B cell (primary cell): ENCODE results near the gene RANBP10. TPM values are rescaled to one million over a fixed set of nuclear protein-coding genes. Genes with fewer than 3 reads are reported as not detected.

Experiments used
- ATAC-seq: fragments of 200-7000 bp; cut with Tn5 transposase; one replicate; pipeline ENCODE4 v1.10.0; 2021; ENCODE audit warnings: low read depth, mild to moderate bottlenecking, moderate number of reproducible peaks, moderate library complexity
- CTCF ChIA-PET: fragments of 350-600 bp; sonication (Branson Sonifier 250); formaldehyde crosslinking; loops from one replicate; lab custom pipeline; 2021; ENCODE audit warnings: antibody characterized with exemption, inconsistent platforms; lab: Charles Lee
- POLR2A ChIA-PET: fragments of 350-600 bp; sonication (Branson Sonifier 250); formaldehyde crosslinking; loops from one replicate; lab custom pipeline; 2021; ENCODE audit warnings: antibody characterized with exemption; lab: Charles Lee
- DNase-seq: peaks from one replicate; pipeline ENCODE4 v3.0.0; 2013
- H2AFZ ChIP-seq: 2 replicates; pipeline ENCODE4 v1.6.1; 2012; ENCODE audit warnings: mild to moderate bottlenecking, low read depth, low read length; ENCODE audit not compliant: insufficient read depth, poor library complexity, severe bottlenecking
- H3K27ac ChIP-seq, 2 donors: 1 replicate in 1 of 2; 2 replicates in 1 of 2; pipeline ENCODE4 v1.5.1; 2012 to 2013; ENCODE audit warnings: low read length in 2 of 2, mild to moderate bottlenecking in 2 of 2, moderate library complexity in 1 of 2
- H3K27me3 ChIP-seq, 4 experiments: fragments of 200-600 bp in 1 of 4; sonication (generic) in 1 of 4; replicated peaks in 1 of 4; 1 replicate in 2 of 4; 2 replicates in 2 of 4; pipeline versions ENCODE4 v1.6.1 to v1.7.0; 2013 to 2016; ENCODE audit warnings: low read length in 3 of 4, mild to moderate bottlenecking in 2 of 4, mixed read lengths in 1 of 4, moderate library complexity in 1 of 4; ENCODE audit not compliant: insufficient read depth in 4 of 4, control insufficient read depth in 3 of 4; ENCODE audit errors: control extremely low read depth in 1 of 4
- H3K36me3 ChIP-seq, 2 experiments: replicated peaks in 1 of 2; 1 replicate in 1 of 2; 2 replicates in 1 of 2; pipeline versions ENCODE4 v1.6.1 to v1.7.1; 2013; ENCODE audit warnings: low read length in 1 of 2; ENCODE audit not compliant: insufficient read depth in 2 of 2, control insufficient read depth in 1 of 2; ENCODE audit errors: control extremely low read depth in 1 of 2, extremely low read depth in 1 of 2
- H3K4me1 ChIP-seq, 2 donors: fragments of 200-600 bp in 1 of 2; sonication (generic) in 1 of 2; 1 replicate in 1 of 2; 2 replicates in 1 of 2; pipeline versions ENCODE4 v1.5.1 to v1.6.1; 2013 to 2017; ENCODE audit warnings: low read length in 2 of 2; ENCODE audit not compliant: control insufficient read depth in 2 of 2, insufficient read depth in 2 of 2
- H3K4me2 ChIP-seq: replicated peaks from 2 replicates; pipeline ENCODE3; 2012; ENCODE audit warnings: mild to moderate bottlenecking, low read depth, low read length; ENCODE audit not compliant: poor library complexity, severe bottlenecking
- H3K4me3 ChIP-seq, 5 experiments: fragments of 200-600 bp in 1 of 5; sonication (generic) in 1 of 5; 1 replicate in 3 of 5; 2 replicates in 2 of 5; pipeline versions ENCODE4 v1.5.1 to v1.7.0; 2011 to 2016; ENCODE audit warnings: low read length in 4 of 5, mild to moderate bottlenecking in 4 of 5, low read depth in 2 of 5, control low read depth in 1 of 5, moderate library complexity in 1 of 5; ENCODE audit not compliant: insufficient read depth in 1 of 5; ENCODE audit errors: control extremely low read depth in 1 of 5, extremely low read depth in 1 of 5
- H3K79me2 ChIP-seq: fragments of 200-600 bp; sonication (generic); one replicate; pipeline ENCODE4 v1.6.0; 2016; ENCODE audit warnings: low read length; ENCODE audit not compliant: control insufficient read depth, insufficient read depth
- H3K9ac ChIP-seq: fragments of 200-600 bp; sonication (generic); 2 replicates; pipeline ENCODE4 v1.6.1; 2017; ENCODE audit warnings: mild to moderate bottlenecking, low read length, moderate library complexity
- H3K9me3 ChIP-seq, 3 donors: one replicate each; pipeline versions ENCODE4 v1.6.1 to v1.7.1; 2013; ENCODE audit warnings: low read length in 2 of 3; ENCODE audit not compliant: control insufficient read depth in 2 of 3, insufficient read depth in 1 of 3; ENCODE audit errors: control extremely low read depth in 1 of 3
- H4K20me1 ChIP-seq: 2 replicates; pipeline ENCODE4 v1.6.0; 2012; ENCODE audit warnings: mild to moderate bottlenecking, low read length; ENCODE audit not compliant: insufficient read depth, control insufficient read depth, poor library complexity, severe bottlenecking
- H3K27ac Mint-ChIP-seq: one replicate; pipeline ENCODE4 v1.8.0; 2021; ENCODE audit warnings: mixed read lengths
- H3K27me3 Mint-ChIP-seq: one replicate; pipeline ENCODE4 v1.8.0; 2021; ENCODE audit warnings: mixed read lengths
- H3K4me1 Mint-ChIP-seq: one replicate; pipeline ENCODE4 v1.8.0; 2021; ENCODE audit warnings: mixed read lengths
- H3K4me3 Mint-ChIP-seq: one replicate; pipeline ENCODE4 v1.8.0; 2021; ENCODE audit warnings: mixed read lengths
- H3K9me3 Mint-ChIP-seq: one replicate; pipeline ENCODE4 v1.8.0; 2022; ENCODE audit warnings: mixed read lengths; ENCODE audit not compliant: insufficient read depth
- CTCF ChIP-seq: fragments of 200-600 bp; IDR thresholded peaks from one replicate; pipeline ENCODE4 v1.8.0; 2022; ENCODE audit warnings: antibody characterized with exemption, mild to moderate bottlenecking
- EZH2 ChIP-seq: IDR thresholded peaks from 2 replicates; pipeline ENCODE4 v1.6.1; 2012; ENCODE audit warnings: borderline replicate concordance, low read depth, mild to moderate bottlenecking, moderate library complexity, low read length; ENCODE audit not compliant: insufficient read depth, poor library complexity, severe bottlenecking
- WGBS: methylation state at CpG from one replicate; pipeline ENCODE4 v1.1.5; 2013; ENCODE audit warnings: missing lambda C conversion rate; ENCODE audit not compliant: insufficient coverage; 5-methylcytosine and 5-hydroxymethylcytosine counted together
- intact Hi-C: fragments of 100-400 bp; cut with micrococcal nuclease; formaldehyde crosslinking; loops from one replicate; pipeline ENCODE4 v1.10.0; 2022
- polyA plus RNA-seq: library from polyadenylated mRNA; depleted of rRNA; stranded (reverse); fragments of >200 nt; gene quantifications from 2 replicates; pipeline ENCODE4 v1.2.3, GENCODE V29; 2012
- total RNA-seq, 2 donors: library from RNA; stranded (reverse); fragments of 120-200 nt in 1 of 2; gene quantifications; 1 replicate in 1 of 2; 2 replicates in 1 of 2; pipeline versions ENCODE4 v1.2.3 to v1.2.4, GENCODE V29; 2013 to 2022

RANBP10 gene
- total and polyA plus RNA-seq, 2 donors (not counting 1 experiment from before 2014, with no cell fraction given) = 29.0 to 32.2 TPM

DNA sequence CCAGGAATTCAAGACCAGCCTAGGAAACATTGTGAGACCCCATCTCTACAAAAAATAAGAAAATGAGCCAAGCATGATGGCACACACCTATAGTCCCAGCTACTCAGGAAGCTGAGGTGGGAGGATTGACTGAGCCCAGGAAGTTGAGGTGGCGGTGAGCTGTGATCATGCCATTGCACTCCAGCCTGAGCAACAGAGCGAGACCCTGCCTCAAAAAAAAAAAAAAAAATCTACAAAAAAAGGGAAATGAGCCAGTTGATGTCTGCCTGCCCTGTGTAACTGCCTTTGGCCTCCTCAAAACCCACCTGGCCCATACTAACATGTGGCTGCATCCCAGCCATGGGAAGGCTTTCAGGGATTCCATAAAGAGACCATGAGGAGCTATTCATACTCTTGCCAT, 4.5 kb downstream of the RANBP10 start:
- peak overlapping the region; percentile 79 for H3K4me3 Mint-ChIP-seq

More for the DNA sequence above, 4.5 kb downstream of the RANBP10 start:
- no peak overlapping the region for H2AFZ ChIP-seq
- H3K27me3 Mint-ChIP-seq = no peaks in the 10 kb centered on the region
- H3K9me3 Mint-ChIP-seq = no peaks in the 10 kb centered on the region
- ChIA-PET CTCF (interaction anchor here (0.8 to 3.0 kb wide), 6 partner anchors 14 to 462 kb away, joined by 3 to 24 read pairs (median 3); partner anchors contain the start of gene CARMIL2), POLR2A (interaction anchor here (0.6 to 0.7 kb wide), 3 partner anchors 32 to 273 kb away, joined by 3 to 5 read pairs (median 3); partner anchors contain the start of gene RIPOR1)
- H3K27me3 ChIP-seq = no peaks in the 10 kb centered on the region
- peak overlapping the region; percentile 40 to 52 for H3K27ac ChIP-seq
- peaks cover 49% of the 10 kb centered on the region for H4K20me1 ChIP-seq
- peak overlapping the region; percentile 32 for H3K9ac ChIP-seq
- intact Hi-C loops = loop anchor here (10.0 kb wide), 2 partner anchors 277 to 317 kb away; partner anchors contain the start of genes AGRP, ATP6V0D1 and RIPOR1
- peaks cover 56 to 60% of the 10 kb centered on the region in 2 donors for H3K4me1 ChIP-seq
- H3K36me3 ChIP-seq = peaks cover 4 to 25% of the 10 kb centered on the region in 2 experiments
- H3K79me2 ChIP-seq = peaks cover 92% of the 10 kb centered on the region
- no peak for TF ChIP-seq CTCF
- TF ChIP-seq EZH2 = no peak
- no CpG with 5 or more reads among the region's 2 CpGs for WGBS
- ATAC-seq (peak; percentile 3), DNase-seq (peak; percentile 86)
- peak overlapping the region; percentile 68 for H3K27ac Mint-ChIP-seq
- peak overlapping the region in 1 of 5 experiments; percentile 41 for H3K4me3 ChIP-seq
- H3K4me1 Mint-ChIP-seq = peaks cover 72% of the 10 kb centered on the region
- H3K9me3 ChIP-seq = no peaks in the 10 kb centered on the region
- H3K4me2 ChIP-seq = peak overlapping the region; percentile 72
